Lung (tissue), 12 donors: ENCODE results near the gene CXXC4. TPM values are rescaled to one million over a fixed set of nuclear protein-coding genes. Genes with fewer than 3 reads are reported as not detected.

Source experiments
- ATAC-seq: fragments of 200-7000 bp; cut with Tn5 transposase; one replicate; pipeline ENCODE4 v1.9.1; 2020; ENCODE audit warnings: moderate number of reproducible peaks; ENCODE audit not compliant: insufficient read depth, low FRiP score
- DNase-seq, 3 donors: peaks; one replicate each; pipeline ENCODE4 v3.0.0-alpha.2; 2013 to 2017
- H3K27ac ChIP-seq, 2 donors: one replicate each; pipeline ENCODE4 v1.5.1; 2013; ENCODE audit warnings: mild to moderate bottlenecking in 2 of 2, moderate library complexity in 2 of 2, control low read depth in 1 of 2, inconsistent platforms in 1 of 2, low read depth in 1 of 2, low read length in 1 of 2
- H3K27me3 ChIP-seq, 3 donors: one replicate each; pipeline ENCODE4 v1.5.1; 2013; ENCODE audit warnings: low read length in 2 of 3; ENCODE audit not compliant: control insufficient read depth in 3 of 3, insufficient read depth in 3 of 3
- H3K36me3 ChIP-seq, 4 donors: one replicate each; pipeline ENCODE4 v1.5.1; 2013; ENCODE audit warnings: low read length in 4 of 4, mild to moderate bottlenecking in 1 of 4, moderate library complexity in 1 of 4; ENCODE audit not compliant: control insufficient read depth in 4 of 4, insufficient read depth in 4 of 4
- H3K4me1 ChIP-seq, 5 donors: one replicate each; pipeline ENCODE4 v1.5.1; 2013; ENCODE audit warnings: low read length in 5 of 5, mild to moderate bottlenecking in 2 of 5, moderate library complexity in 1 of 5; ENCODE audit not compliant: control insufficient read depth in 5 of 5, insufficient read depth in 5 of 5
- H3K4me3 ChIP-seq: one replicate; pipeline ENCODE4 v1.5.1; 2013; ENCODE audit warnings: mild to moderate bottlenecking, control low read depth, moderate library complexity
- H3K9ac ChIP-seq, 2 donors: one replicate each; pipeline ENCODE4 v1.5.1; 2013; ENCODE audit warnings: low read length in 2 of 2, control low read depth in 1 of 2; ENCODE audit not compliant: insufficient read depth in 1 of 2
- H3K9me3 ChIP-seq, 4 donors: one replicate each; pipeline ENCODE4 v1.5.1; 2013; ENCODE audit warnings: low read length in 3 of 4, mild to moderate bottlenecking in 1 of 4, moderate library complexity in 1 of 4; ENCODE audit not compliant: control insufficient read depth in 4 of 4, insufficient read depth in 3 of 4
- WGBS, 2 donors: extraction: QIAGEN DNeasy Blood & Tissue Kit; methylation state at CpG; one replicate each; pipeline ENCODE4 v1.1.7; 2013; 5-methylcytosine and 5-hydroxymethylcytosine counted together
- polyA plus RNA-seq, 2 donors: library from polyadenylated mRNA; stranded (reverse); fragments of 200-250 nt; gene quantifications; one replicate each; pipeline ENCODE4 v1.2.1, GENCODE V29; 2013
- total RNA-seq, 2 donors: library from RNA; depleted of rRNA in 1 of 2; stranded (reverse); fragments of >200 nt in 1 of 2; gene quantifications; one replicate each; pipeline ENCODE4 v1.2.1, GENCODE V29; 2014 to 2021
- TF ChIP-seq, protein P1 (sequence below): IDR thresholded peaks from 2 replicates; pipeline ENCODE4 v1.5.1; 2012; ENCODE audit warnings: mild to moderate bottlenecking; ENCODE audit errors: control extremely low read depth, extremely low read depth
- donor health status: control.
- donor health status: control.
- donor health status: Bipolar disorder and iron deficiency.
- donor health status: healthy.
- donor health status: DM: yes; HTN: yes; CAD: no.

The CXXC4 gene
- total and polyA plus RNA-seq, 4 donors, result 0.39 to 6.7 (median 1.3) TPM

DNA sequence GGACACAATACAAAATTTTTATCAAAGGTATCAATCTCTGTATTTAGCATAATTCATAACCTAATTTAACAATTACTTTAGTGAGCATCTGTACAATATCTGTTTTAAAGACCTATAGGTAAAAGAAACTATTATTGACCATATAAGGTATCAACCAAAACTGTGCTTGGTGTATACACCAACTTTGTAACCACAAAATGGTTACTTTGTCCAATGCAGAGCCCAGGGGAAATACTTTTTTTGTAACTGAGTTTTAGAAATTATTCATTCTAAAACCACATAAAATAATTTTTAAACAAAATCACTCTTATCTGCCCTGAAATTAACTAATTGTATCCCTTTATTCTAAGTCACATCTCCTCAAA lies 5.0 kb downstream of the CXXC4 start:
- H3K27ac ChIP-seq, result peak overlapping the region in 1 of 2 donors; percentile 65
- H3K9me3 ChIP-seq, result no peaks in the 10 kb centered on the region
- TF ChIP-seq, protein P1, sequence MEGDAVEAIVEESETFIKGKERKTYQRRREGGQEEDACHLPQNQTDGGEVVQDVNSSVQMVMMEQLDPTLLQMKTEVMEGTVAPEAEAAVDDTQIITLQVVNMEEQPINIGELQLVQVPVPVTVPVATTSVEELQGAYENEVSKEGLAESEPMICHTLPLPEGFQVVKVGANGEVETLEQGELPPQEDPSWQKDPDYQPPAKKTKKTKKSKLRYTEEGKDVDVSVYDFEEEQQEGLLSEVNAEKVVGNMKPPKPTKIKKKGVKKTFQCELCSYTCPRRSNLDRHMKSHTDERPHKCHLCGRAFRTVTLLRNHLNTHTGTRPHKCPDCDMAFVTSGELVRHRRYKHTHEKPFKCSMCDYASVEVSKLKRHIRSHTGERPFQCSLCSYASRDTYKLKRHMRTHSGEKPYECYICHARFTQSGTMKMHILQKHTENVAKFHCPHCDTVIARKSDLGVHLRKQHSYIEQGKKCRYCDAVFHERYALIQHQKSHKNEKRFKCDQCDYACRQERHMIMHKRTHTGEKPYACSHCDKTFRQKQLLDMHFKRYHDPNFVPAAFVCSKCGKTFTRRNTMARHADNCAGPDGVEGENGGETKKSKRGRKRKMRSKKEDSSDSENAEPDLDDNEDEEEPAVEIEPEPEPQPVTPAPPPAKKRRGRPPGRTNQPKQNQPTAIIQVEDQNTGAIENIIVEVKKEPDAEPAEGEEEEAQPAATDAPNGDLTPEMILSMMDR, result no peak
- no peak overlapping the region for H3K4me3 ChIP-seq
- DNase-seq, result no peak
- no peaks in the 10 kb centered on the region for H3K27me3 ChIP-seq
- H3K36me3 ChIP-seq, result no peaks in the 10 kb centered on the region
- ATAC-seq, result no peak
- peaks cover 0 to 29% (median 5%) of the 10 kb centered on the region in 5 donors for H3K4me1 ChIP-seq
- H3K9ac ChIP-seq, result no peak overlapping the region

DNA sequence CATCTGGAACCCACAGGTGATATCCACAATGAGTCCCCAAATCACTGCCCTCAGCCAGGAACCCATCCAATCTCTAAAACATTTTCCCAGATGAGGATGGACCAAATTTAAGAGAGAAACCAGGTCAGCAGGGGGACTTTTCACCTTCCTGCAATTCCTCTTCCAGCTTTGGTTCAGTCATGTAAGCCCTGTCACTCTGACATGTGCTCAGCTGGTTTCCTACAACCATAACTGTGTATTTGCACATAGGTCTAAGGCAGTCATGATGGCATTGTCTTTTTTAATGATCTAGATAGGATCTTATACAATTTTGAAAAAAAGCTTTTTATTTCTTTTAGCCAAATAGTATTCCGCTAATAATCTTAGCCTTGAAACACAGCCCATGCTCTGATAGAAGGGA lies 6.5 kb downstream of the CXXC4 start:
- no peak overlapping the region for H3K4me3 ChIP-seq
- ATAC-seq (no peak), DNase-seq (no peak)
- no peak overlapping the region for H3K27ac ChIP-seq
- WGBS, 2 donors, result 94 to 96% methylated on average over 1 of the region's 1 CpG
- no peaks in the 10 kb centered on the region for H3K36me3 ChIP-seq
- peaks cover 0 to 18% (median 0%) of the 10 kb centered on the region in 5 donors for H3K4me1 ChIP-seq
- TF ChIP-seq, protein P1, result no peak
- no peak overlapping the region for H3K9ac ChIP-seq
- no peaks in the 10 kb centered on the region for H3K27me3 ChIP-seq
- H3K9me3 ChIP-seq, result no peaks in the 10 kb centered on the region

DNA sequence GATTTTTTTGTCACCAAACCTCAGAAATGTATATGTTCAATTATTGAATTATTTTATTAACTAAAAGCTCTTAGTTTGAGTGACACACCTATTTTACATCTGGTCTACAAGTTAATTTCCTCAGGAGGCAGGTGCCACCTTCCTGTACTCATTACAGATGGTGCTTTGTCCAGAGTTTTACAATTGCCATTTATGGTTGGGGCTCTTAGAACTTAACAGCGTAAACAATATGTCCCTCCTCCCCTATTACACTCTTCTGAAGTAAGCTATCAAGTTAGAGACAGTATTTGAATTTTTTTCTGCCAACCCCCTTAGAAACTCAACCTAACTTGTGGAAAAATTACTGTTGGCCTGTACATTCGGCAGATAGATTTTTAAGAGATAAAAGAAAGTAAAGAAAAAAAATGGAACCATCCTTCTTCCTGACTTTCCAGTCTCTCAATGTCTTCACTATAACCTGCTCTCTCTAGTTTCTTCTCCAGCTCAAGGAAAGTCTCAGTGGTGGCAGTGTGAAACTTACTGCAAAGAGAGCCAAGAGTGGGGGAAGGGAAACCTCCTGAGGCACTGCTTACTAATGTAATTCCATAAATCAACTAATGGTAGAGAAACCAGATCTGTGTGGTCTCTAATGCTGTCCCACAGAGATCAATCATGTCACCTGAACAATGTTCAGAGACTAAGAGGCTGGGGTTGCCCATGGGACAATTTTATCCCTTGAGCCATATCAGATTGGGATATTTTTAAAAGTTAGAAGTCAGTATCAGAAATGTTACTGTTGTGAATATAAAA lies 7.8 kb downstream of the CXXC4 start:
- no peak for ATAC-seq
- Histone ChIP-seq H3K4me1 (peaks cover 0 to 8% (median 0%) of the 10 kb centered on the region in 5 donors), H3K36me3 (no peaks in the 10 kb centered on the region), H3K9ac (no peak overlapping the region), H3K27ac (no peak overlapping the region), H3K4me3 (no peak overlapping the region), H3K27me3 (no peaks in the 10 kb centered on the region), H3K9me3 (no peaks in the 10 kb centered on the region)
- TF ChIP-seq, protein P1, result no peak
- 85 to 86% methylated on average over 2 of the region's 2 CpGs for WGBS, 2 donors
- peak in 1 of 3 donors; percentile 31 for DNase-seq
